NCI-H1417 treated with DMSO at 0.1 percent for 48 hours (cell line): ENCODE results near the gene PHKB.

Experiments
- DNase-seq: peaks from one replicate; lab custom pipeline; 2025; lab: John Stamatoyannopoulos, UW

PHKB gene

GRCh38 chr16:47568351-47568750 lies 107.2 kb downstream of the PHKB start:
- no peak for DNase-seq

- DNase-seq, result no peak
These were observed 109.9 kb downstream of the PHKB start for GRCh38 chr16:47571049-47571448.

- no peak for DNase-seq
These were observed 110.6 kb downstream of the PHKB start for GRCh38 chr16:47571711-47572110.

- no peak for DNase-seq
These were observed 113.2 kb downstream of the PHKB start for GRCh38 chr16:47574091-47575054.

GRCh38 chr16:47577029-47577428 lies 115.9 kb downstream of the PHKB start:
- DNase-seq, result no peak

- DNase-seq, result no peak
These were observed 116.9 kb downstream of the PHKB start for GRCh38 chr16:47578033-47578432.

GRCh38 chr16:47578573-47578972 lies 117.4 kb downstream of the PHKB start:
- no peak for DNase-seq

GRCh38 chr16:47581114-47581513 lies 120.0 kb downstream of the PHKB start:
- DNase-seq, result no peak

- no peak for DNase-seq
These were observed 123.5 kb downstream of the PHKB start for GRCh38 chr16:47584464-47585225.

GRCh38 chr16:47586121-47586520 lies 125.0 kb downstream of the PHKB start:
- no peak for DNase-seq

- DNase-seq, result no peak
These were observed 129.3 kb downstream of the PHKB start for GRCh38 chr16:47590472-47590871.

GRCh38 chr16:47592232-47592631 lies 131.1 kb downstream of the PHKB start:
- DNase-seq, result no peak

GRCh38 chr16:47599512-47599911 lies 138.4 kb downstream of the PHKB start:
- no peak for DNase-seq

GRCh38 chr16:47600376-47600775 lies 139.2 kb downstream of the PHKB start:
- DNase-seq, result no peak

- no peak for DNase-seq
These were observed 143.2 kb downstream of the PHKB start for GRCh38 chr16:47604306-47604705.

- no peak for DNase-seq
These were observed 149.9 kb downstream of the PHKB start for GRCh38 chr16:47611042-47611441.

- DNase-seq, result no peak
These were observed 150.8 kb downstream of the PHKB start for GRCh38 chr16:47611848-47612493.

- DNase-seq, result no peak
These were observed 151.6 kb downstream of the PHKB start for GRCh38 chr16:47612711-47613110.

- DNase-seq, result no peak
These were observed 152.1 kb downstream of the PHKB start for GRCh38 chr16:47613251-47613650.

- DNase-seq, result no peak
These were observed 156.6 kb downstream of the PHKB start for GRCh38 chr16:47617732-47618131.

- no peak for DNase-seq
These were observed 161.5 kb downstream of the PHKB start for GRCh38 chr16:47622451-47623176.

- DNase-seq, result no peak
These were observed 163.4 kb downstream of the PHKB start for GRCh38 chr16:47624563-47624962.
